Tibial nerve (tissue), 4 donors: ENCODE data around the gene XPO4. TPM values are rescaled to one million over a fixed set of nuclear protein-coding genes. Genes with fewer than 3 reads are reported as not detected.

ENCODE experiments used
- DNase-seq, 2 donors: peaks; one replicate each; pipeline ENCODE4 v3.0.0-alpha.2; 2019; ENCODE audit warnings: low spot score in 2 of 2
- H3K27ac ChIP-seq, 4 donors: fragments of 200-600 bp; sonication (generic) in 3 of 4; one replicate each; pipeline ENCODE4 v1.5.1; 2017 to 2019; ENCODE audit warnings: mild to moderate bottlenecking in 1 of 4
- H3K27me3 ChIP-seq, 2 donors: fragments of 200-600 bp; sonication (generic) in 1 of 2; one replicate each; pipeline versions ENCODE4 v1.5.1 to v1.6.0; 2017 to 2019
- H3K36me3 ChIP-seq, 3 donors: fragments of 200-600 bp; sonication (generic); one replicate each; pipeline ENCODE4 v1.5.1; 2018 to 2019
- H3K4me1 ChIP-seq, 4 donors: fragments of 200-600 bp; sonication (generic) in 3 of 4; one replicate each; pipeline ENCODE4 v1.5.1; 2017 to 2019
- H3K4me3 ChIP-seq, 4 donors: fragments of 200-600 bp; sonication (generic) in 3 of 4; one replicate each; pipeline ENCODE4 v1.5.1; 2017 to 2019; ENCODE audit warnings: mild to moderate bottlenecking in 1 of 4, moderate library complexity in 1 of 4
- H3K9me3 ChIP-seq, 4 donors: fragments of 200-600 bp; sonication (generic) in 3 of 4; one replicate each; pipeline ENCODE4 v1.5.1; 2017 to 2019
- CTCF ChIP-seq, 5 experiments: fragments of 200-600 bp in 3 of 5; fragments of 450-650 bp in 2 of 5; sonication (generic) in 3 of 5; IDR thresholded peaks; one replicate each; pipeline ENCODE4 v1.5.1; 2016 to 2019; ENCODE audit warnings: antibody characterized with exemption in 5 of 5, mild to moderate bottlenecking in 3 of 5, moderate library complexity in 2 of 5
- EP300 ChIP-seq, 2 donors: sonication (generic); formaldehyde crosslinking; IDR thresholded peaks; one replicate each; pipeline ENCODE4 v1.6.1; 2017; ENCODE audit warnings: antibody characterized with exemption in 2 of 2, mild to moderate bottlenecking in 1 of 2
- POLR2A ChIP-seq, 2 donors: fragments of 450-650 bp; IDR thresholded peaks; one replicate each; pipeline ENCODE4 v1.6.1; 2017; ENCODE audit warnings: antibody characterized with exemption in 2 of 2, mild to moderate bottlenecking in 2 of 2, moderate library complexity in 2 of 2
- WGBS, 2 donors: methylation state at CpG; one replicate each; pipeline ENCODE4 v1.1.5; 2018; 5-methylcytosine and 5-hydroxymethylcytosine counted together
- total RNA-seq, 4 donors: library from RNA; depleted of rRNA; stranded (reverse); fragments of >200 nt; gene quantifications; one replicate each; pipeline ENCODE4 v1.1.0, GENCODE V29; 2016

The XPO4 gene
- total RNA-seq, 4 donors from 2014 or later = 15.3 to 28.8 (median 19.4) TPM

- DNase-seq = no peak
- TF ChIP-seq EP300 (IDR thresholded peaks at IDR 0.05) (no peak), POLR2A (IDR thresholded peaks at IDR 0.05) (no peak), CTCF (IDR thresholded peaks at IDR 0.05) (no peak)
- 88 to 94% methylated on average over 1 of the region's 1 CpG for WGBS, 2 donors
- H3K4me3 ChIP-seq = no peak overlapping the region
- H3K36me3 ChIP-seq = peaks cover 0 to 9% (median 0%) of the 10 kb centered on the region in 3 donors
- H3K27me3 ChIP-seq = no peaks in the 10 kb centered on the region
- no peak overlapping the region for H3K27ac ChIP-seq
- H3K9me3 ChIP-seq = no peaks in the 10 kb centered on the region
- no peaks in the 10 kb centered on the region for H3K4me1 ChIP-seq
These were observed 80.1 kb downstream of the XPO4 start for GRCh38 chr13:20822406-20822805.

- whole genome bisulfite sequencing, 2 donors = 98% methylated on average over 3 of the region's 3 CpGs
- H3K27ac ChIP-seq = no peak overlapping the region
These were observed 82.8 kb downstream of the XPO4 start for GRCh38 chr13:20819715-20820114.

GRCh38 chr13:20815464-20815863 lies 87.1 kb downstream of the XPO4 start:
- Histone ChIP-seq H3K27me3 (no peaks in the 10 kb centered on the region), H3K4me3 (no peak overlapping the region), H3K27ac (peak overlapping the region in 2 of 4 donors; percentile 58 to 75), H3K36me3 (peaks cover 0 to 9% (median 0%) of the 10 kb centered on the region in 3 donors), H3K4me1 (peaks cover 0 to 21% (median 8%) of the 10 kb centered on the region in 4 donors), H3K9me3 (no peaks in the 10 kb centered on the region)
- no peak for DNase-seq
- WGBS, 2 donors = 27 to 36% methylated on average over 1 of the region's 1 CpG
- no peak for TF ChIP-seq EP300 (IDR thresholded peaks at IDR 0.05)
- no peak for TF ChIP-seq POLR2A (IDR thresholded peaks at IDR 0.05)
- TF ChIP-seq CTCF (IDR thresholded peaks at IDR 0.05) = no peak

More at GRCh38 chr13:20819715-20820114, 82.8 kb downstream of the XPO4 start:
- Histone ChIP-seq H3K4me3 (no peak overlapping the region), H3K36me3 (peaks cover 0 to 9% (median 0%) of the 10 kb centered on the region in 3 donors), H3K27me3 (no peaks in the 10 kb centered on the region), H3K9me3 (no peaks in the 10 kb centered on the region), H3K4me1 (peaks cover 0 to 8% (median under 1%) of the 10 kb centered on the region in 4 donors)
- TF ChIP-seq POLR2A (IDR thresholded peaks at IDR 0.05) (no peak), CTCF (IDR thresholded peaks at IDR 0.05) (no peak), EP300 (IDR thresholded peaks at IDR 0.05) (no peak)
- no peak for DNase-seq

- DNase-seq = peak; percentile 70 to 89
These were observed 88.2 kb downstream of the XPO4 start for GRCh38 chr13:20814224-20814910.

GRCh38 chr13:20812890-20813289 lies 89.7 kb downstream of the XPO4 start:
- peaks cover 0 to 18% (median 0%) of the 10 kb centered on the region in 3 donors for H3K36me3 ChIP-seq
- H3K4me1 ChIP-seq = peaks cover 0 to 21% (median 8%) of the 10 kb centered on the region in 4 donors
- no peak overlapping the region for H3K4me3 ChIP-seq
- no peaks in the 10 kb centered on the region for H3K9me3 ChIP-seq
- no peak overlapping the region for H3K27ac ChIP-seq
- TF ChIP-seq POLR2A (IDR thresholded peaks at IDR 0.05) (no peak), EP300 (IDR thresholded peaks at IDR 0.05) (no peak), CTCF (IDR thresholded peaks at IDR 0.05) (no peak)
- no peak for DNase-seq
- WGBS, 2 donors = 90 to 95% methylated on average over 7 of the region's 7 CpGs
- H3K27me3 ChIP-seq = no peaks in the 10 kb centered on the region

More at GRCh38 chr13:20814224-20814910, 88.2 kb downstream of the XPO4 start:
- Histone ChIP-seq H3K4me3 (peak overlapping the region in 1 of 4 donors; percentile 8), H3K9me3 (no peaks in the 10 kb centered on the region), H3K27me3 (no peaks in the 10 kb centered on the region), H3K27ac (peak overlapping the region in 3 of 4 donors; percentile 36 to 75 (median 58)), H3K4me1 (peaks cover 0 to 21% (median 8%) of the 10 kb centered on the region in 4 donors), H3K36me3 (peaks cover 0 to 9% (median 0%) of the 10 kb centered on the region in 3 donors)
- 25 to 34% methylated on average over 5 of the region's 5 CpGs for WGBS, 2 donors
- TF ChIP-seq POLR2A (IDR thresholded peaks at IDR 0.05) (no peak), EP300 (IDR thresholded peaks at IDR 0.05) (peak in 1 of 2 donors; percentile 67)
